Measurements from ENCODE around the gene GTF2E1.

Gene GTF2E1

GRCh38 chr3:120798346-120798745 is 55.8 kb downstream of the GTF2E1 start:
- no peak for DNase-seq (ENCODE audit: low read depth)

- no peak for DNase-seq (ENCODE audit: low read depth)
Observed at GRCh38 chr3:120800625-120801024, 58.1 kb downstream of the GTF2E1 start.

GRCh38 chr3:120801484-120801883 is 58.9 kb downstream of the GTF2E1 start:
- DNase-seq (ENCODE audit: low read depth) = no peak

GRCh38 chr3:120802916-120803315 is 60.4 kb downstream of the GTF2E1 start:
- DNase-seq (ENCODE audit: low read depth) = no peak

DNA sequence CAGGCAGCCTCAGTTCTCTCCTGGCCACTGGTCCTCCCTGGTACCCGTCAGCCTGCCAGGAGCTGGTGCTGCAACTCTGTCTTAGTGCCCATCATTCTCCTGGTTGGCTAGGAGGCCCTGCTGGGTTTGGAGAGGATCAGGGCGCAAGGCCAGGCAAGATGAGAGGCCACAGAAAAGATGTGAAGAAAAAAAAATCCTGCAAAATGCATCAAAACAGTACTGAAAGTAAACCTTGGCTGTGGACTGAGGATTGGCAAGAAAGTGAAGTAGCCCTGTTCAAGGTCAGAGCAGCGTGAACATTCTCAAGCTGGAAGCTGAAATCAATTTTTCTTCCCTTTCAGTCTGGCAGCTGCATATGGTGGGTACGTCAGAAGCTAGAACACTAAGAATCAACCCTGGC is 74.2 kb downstream of the GTF2E1 start:
- DNase-seq (ENCODE audit: low read depth) = no peak

DNA sequence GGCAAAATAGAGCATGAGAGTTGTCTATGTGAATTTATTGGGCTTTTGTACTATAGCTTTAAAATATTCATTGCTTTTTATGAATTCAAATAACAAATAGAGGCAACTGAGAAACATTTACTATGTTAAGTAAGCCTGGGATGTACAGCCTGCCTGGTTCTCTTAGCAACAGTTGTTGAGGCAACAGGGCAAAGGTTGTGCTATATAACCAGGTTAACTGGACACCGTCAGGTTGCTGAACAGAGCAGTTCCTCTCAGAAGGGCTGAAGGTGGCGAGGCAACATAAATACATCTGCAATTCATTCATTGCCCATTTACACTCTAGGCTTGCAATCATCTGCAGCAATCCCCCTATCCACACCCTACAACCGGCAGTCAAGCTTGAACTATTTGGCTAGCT is 78.2 kb downstream of the GTF2E1 start:
- no peak for DNase-seq (ENCODE audit: low read depth)

DNA sequence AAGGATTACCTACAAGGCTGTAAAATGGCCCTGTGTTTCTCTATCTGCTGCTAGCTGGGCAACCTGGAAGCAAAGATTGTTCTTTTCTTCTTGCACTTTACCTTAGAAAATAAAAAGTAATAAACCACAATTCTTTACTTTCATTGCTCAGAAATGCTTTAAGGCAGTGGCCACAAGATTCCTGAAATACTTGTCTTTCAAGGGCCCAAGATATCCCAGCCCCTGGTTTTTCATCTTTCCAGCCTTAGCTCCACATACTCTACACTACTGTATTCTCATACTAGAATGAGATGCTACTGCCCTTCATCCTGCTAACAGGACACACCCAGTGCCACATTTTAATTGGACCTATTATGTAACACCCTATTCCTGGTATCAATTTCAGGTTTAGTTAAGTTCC is 78.9 kb downstream of the GTF2E1 start:
- no peak for DNase-seq (ENCODE audit: low read depth)

DNA sequence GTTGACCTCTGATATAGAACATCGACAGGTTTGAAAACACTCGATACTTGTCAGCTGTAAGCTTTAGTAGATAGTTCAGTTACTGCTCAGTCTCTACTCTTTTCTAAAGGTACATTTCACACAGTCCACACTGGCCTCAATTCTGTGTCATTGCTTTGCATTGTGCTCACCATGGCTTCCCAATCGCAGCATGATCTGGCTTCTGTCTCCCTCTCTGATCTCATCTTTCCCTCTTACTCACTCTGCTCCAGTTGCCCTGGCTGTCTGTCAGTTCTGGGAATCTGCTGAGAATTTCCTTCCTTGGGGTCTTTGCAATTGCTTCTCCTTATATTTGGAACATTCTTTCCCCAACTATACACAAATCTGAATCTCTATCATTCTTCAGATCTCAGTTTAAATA is 80.6 kb downstream of the GTF2E1 start:
- DNase-seq (ENCODE audit: low read depth) = no peak

- no peak for DNase-seq (ENCODE audit: low read depth)
Observed at GRCh38 chr3:120824613-120825012, 82.1 kb downstream of the GTF2E1 start.

- no peak for DNase-seq (ENCODE audit: low read depth)
Observed at GRCh38 chr3:120828796-120829195, 86.3 kb downstream of the GTF2E1 start.

- no peak for DNase-seq (ENCODE audit: low read depth)
Observed at GRCh38 chr3:120831066-120831465, 88.5 kb downstream of the GTF2E1 start.
